ENCODE results near the gene MDFI.

DNA sequence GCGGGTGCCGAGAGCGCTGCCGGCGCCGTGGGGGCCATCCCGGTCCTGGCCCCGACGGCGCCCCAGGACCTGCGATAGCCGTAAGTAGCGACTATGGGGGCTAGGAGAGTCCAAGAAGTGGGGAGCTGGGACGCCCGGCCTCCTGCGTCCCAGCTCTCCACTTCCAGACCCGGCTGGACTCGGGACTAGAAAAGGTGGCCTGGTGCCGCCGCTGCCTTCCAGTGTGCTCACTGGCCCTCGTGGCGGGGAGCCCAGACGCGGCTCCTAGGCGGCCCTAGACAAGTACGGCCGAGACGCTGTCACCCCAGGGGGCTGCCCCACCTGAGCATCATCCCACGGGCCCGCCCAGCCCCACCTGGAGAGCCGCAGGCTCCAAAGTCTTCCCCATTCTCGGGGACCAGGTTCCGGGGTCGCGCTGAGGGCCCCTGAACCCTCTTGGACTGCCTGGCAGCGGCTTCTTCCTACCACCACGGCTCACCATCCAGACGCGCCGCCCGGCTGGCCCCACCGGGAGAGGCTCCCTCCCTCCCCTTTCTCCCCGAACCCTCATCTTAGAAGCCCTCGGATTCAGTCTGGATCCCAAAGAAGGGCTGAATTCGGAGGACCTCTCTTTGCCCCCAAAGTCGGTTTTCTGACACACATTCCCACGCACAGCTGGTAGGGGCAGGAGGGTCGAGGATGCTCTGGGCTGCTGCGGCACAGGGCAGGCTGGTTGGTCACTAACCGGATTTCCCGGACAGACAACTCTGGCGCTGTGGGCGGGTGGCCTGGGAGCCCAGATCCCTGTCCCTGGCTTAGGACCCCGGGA is 870 bp upstream of the MDFI start:
- TF ChIP-seq, protein P1, sequence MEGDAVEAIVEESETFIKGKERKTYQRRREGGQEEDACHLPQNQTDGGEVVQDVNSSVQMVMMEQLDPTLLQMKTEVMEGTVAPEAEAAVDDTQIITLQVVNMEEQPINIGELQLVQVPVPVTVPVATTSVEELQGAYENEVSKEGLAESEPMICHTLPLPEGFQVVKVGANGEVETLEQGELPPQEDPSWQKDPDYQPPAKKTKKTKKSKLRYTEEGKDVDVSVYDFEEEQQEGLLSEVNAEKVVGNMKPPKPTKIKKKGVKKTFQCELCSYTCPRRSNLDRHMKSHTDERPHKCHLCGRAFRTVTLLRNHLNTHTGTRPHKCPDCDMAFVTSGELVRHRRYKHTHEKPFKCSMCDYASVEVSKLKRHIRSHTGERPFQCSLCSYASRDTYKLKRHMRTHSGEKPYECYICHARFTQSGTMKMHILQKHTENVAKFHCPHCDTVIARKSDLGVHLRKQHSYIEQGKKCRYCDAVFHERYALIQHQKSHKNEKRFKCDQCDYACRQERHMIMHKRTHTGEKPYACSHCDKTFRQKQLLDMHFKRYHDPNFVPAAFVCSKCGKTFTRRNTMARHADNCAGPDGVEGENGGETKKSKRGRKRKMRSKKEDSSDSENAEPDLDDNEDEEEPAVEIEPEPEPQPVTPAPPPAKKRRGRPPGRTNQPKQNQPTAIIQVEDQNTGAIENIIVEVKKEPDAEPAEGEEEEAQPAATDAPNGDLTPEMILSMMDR (IDR thresholded peaks at IDR 0.05), result no peak
- no peak for TF ChIP-seq POLR2A (IDR thresholded peaks at IDR 0.05)

All from testis (tissue), 2 donors.